ENCODE results near the gene CNTNAP4.

Gene CNTNAP4

DNA sequence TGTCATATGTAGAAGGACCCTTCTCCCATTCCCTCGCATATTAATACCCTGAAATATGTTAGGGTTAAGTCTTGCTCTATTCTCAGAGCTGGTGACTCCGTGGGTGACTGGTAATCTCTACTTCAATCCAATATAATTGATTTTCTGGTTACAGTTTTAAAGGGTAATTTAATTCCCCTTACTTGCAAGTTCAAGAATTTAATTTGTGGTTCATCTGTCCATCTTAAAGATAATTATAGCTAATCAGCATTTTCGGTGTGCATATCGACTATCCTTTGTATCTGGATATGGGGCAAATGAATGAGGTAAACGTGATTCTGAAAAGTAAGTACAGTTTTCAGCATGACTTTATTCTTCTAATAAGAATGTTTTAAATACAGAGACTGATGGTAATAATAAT lies 250.0 kb downstream of the CNTNAP4 start:
- DNase-seq: no peak
- in situ Hi-C loops (cut with HindIII; ENCODE audit: low pct_ligation_motif_present, low pct_unique_long_range_greater_than_20kb, low sequenced_read_pairs): no loop called here

DNA sequence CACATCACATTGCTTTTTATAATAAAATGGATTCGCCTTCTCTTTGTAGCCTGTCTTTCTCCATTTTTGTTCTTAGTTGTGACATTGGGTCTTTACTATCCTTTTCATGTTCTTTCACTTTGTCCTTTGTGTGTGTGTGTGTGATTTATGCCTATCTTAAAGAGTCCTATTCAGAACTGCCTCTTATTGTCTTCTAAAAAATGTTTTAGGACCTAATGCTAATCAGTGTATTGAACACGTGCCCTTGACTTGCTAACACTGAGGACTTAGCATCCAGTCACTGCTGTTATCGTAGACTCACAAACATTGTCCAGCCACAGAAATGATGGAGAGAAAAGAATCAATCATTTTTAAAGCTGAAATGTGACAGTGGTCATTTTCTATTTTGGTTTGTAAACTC lies 251.9 kb downstream of the CNTNAP4 start:
- no peak for DNase-seq
- in situ Hi-C loops (cut with HindIII; ENCODE audit: low pct_ligation_motif_present, low pct_unique_long_range_greater_than_20kb, low sequenced_read_pairs): no loop called here

DNA sequence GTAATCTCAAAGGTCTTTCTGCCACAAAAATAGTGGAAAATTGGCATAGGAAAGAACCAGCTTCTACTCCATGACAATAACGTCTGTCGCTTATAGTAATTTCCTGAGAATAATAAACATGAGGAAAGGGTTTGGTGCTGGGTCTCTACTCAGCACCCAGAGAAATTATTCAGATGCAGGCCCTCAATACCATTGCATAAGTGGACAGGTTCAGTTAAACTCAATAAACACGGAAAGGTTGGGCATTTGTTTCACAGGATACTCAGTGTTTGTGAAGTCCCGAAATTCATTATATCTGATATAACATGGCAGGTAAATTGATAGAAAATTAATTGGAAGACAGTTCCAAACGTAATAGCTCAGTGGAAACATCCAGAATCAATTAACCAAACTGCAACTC lies 254.0 kb downstream of the CNTNAP4 start:
- no peak for DNase-seq
- in situ Hi-C loops (cut with HindIII; ENCODE audit: low pct_ligation_motif_present, low pct_unique_long_range_greater_than_20kb, low sequenced_read_pairs): no loop called here

DNA sequence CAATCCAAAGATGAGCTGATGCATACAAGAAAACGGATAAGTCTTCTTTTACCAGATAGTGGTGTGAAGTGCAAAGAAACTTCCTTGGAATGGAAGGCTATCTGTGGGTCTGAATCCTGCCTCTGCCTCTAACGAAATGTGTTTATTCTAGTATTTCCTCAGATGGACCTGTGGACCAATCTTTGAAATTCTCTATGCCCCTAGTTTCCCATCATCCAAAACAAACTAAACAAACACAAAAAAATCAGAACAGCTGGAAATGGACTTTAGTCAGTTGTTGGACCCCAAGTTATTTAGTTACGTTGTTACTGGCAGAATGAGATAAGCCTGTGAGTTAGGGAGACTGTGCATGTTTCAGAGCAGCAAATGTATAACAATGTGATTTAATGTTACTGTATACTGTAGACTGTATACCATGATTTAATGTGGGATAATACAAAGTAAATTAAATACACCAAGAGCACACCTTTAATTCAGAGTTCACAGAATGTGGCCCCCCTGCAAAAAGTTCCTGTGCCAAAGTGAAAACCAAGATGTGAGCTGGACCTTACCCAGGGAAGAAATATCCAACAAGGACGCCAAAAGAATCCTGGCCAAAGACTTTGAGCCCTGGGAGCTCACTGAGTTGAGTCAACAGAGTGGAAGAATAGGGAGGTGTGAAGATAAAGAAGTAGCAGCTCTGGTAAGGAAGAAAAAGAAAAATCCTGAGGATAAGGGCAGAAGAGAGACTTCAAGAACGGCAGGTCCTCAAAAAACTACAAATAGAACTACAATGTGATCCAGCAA lies 255.2 kb downstream of the CNTNAP4 start:
- in situ Hi-C loops (cut with HindIII; ENCODE audit: low pct_ligation_motif_present, low pct_unique_long_range_greater_than_20kb, low sequenced_read_pairs): no loop called here
- DNase-seq: no peak

DNA sequence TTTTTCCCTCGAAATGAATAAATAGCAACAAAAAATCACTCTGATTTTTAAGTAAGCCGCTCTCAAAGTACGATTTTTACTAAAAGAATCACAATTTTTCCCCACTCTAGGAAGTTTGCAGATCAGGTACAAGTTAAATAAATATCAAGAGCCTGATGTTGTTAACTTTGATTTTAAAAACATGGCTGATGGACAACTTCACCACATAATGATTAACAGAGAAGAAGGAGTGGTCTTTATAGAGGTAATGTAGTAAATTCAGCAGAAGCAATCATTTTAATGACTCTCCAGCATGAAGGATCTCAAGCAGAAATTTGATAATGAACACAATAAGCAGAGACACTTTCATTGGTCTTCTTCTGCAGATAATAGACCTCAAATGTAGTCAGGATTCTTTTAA lies 262.4 kb downstream of the CNTNAP4 start:
- in situ Hi-C loops (cut with HindIII; ENCODE audit: low pct_ligation_motif_present, low pct_unique_long_range_greater_than_20kb, low sequenced_read_pairs): no loop called here
- no peak for DNase-seq

DNA sequence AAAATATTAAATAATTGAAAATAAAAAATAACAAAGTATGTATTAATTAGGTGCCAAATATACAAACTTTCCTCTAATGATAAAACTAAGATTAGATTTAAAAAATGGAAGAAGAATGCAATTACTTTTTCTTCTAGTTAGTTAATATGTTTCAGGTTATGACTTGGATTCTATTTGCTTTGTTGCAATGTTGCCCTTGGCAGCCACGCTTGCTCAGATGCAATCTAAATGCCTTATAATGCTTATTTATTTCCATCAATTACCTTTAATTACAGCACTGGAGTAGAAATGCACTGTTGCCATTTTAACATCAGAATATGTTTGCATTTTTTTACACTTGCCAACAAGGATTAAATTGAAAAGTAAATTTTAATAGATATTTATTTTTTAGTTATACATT lies 263.9 kb downstream of the CNTNAP4 start:
- in situ Hi-C loops (cut with HindIII; ENCODE audit: low pct_ligation_motif_present, low pct_unique_long_range_greater_than_20kb, low sequenced_read_pairs): no loop called here
- DNase-seq: no peak

DNA sequence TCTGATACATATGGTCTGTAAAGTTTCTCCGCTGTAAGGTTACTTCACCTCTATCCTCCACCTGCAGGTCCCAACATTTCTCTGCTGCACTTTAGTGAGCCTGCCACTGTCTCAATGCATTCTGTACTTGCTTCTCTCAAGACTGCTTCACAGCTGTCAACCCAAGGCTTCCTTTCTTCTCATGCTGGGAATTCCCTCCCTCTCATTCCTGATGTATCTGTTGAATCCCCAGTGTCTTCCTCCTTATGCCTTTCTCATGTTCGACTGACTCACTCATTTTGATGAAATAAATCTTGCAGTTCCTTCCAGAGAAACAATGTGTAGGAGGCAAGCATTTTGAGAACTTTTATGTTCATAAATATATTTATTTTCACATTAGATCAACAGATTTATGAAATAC lies 288.3 kb downstream of the CNTNAP4 start:
- in situ Hi-C loops (cut with HindIII; ENCODE audit: low pct_ligation_motif_present, low pct_unique_long_range_greater_than_20kb, low sequenced_read_pairs): no loop called here

DNA sequence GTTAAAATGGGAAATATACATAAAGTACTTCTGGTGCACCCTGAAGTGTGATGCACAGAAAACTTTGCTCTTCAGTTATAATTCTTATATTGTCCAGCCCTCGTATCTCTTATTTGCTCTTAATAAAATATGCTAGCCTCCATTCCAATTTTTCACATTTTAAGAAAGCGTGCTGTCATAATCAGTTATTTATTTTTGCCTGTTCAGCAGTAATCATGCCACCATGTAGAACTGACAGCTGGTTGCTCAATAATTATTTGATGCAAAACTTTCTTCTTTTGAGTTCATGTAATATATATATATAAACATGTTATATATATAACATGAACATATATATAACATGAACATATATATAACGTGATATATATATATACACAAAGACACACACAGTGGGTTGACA lies 294.6 kb downstream of the CNTNAP4 start:
- no peak for DNase-seq
- in situ Hi-C loops (cut with HindIII; ENCODE audit: low pct_ligation_motif_present, low pct_unique_long_range_greater_than_20kb, low sequenced_read_pairs): no loop called here

More for the DNA sequence above, 288.3 kb downstream of the CNTNAP4 start:
- no peak for DNase-seq

DNA sequence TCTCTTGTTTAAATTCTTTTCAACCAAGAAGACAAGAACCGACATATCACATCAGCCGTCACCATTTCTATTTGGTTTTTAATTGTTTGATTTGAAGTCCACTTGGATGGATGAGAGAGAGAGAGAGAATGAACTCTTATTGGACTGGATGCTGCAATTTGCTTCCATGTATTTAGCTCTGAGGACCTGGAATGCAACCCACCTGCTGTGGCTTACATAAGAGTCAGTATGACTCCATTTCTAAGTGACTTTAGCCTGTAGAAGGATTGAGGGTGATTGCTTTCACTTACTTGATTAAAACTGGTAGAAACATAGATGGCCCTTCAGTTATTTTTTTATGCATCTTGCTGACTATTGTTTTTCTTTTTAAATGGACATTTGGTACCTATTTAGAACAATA lies 296.1 kb downstream of the CNTNAP4 start:
- in situ Hi-C loops (cut with HindIII; ENCODE audit: low pct_ligation_motif_present, low pct_unique_long_range_greater_than_20kb, low sequenced_read_pairs): no loop called here

DNA sequence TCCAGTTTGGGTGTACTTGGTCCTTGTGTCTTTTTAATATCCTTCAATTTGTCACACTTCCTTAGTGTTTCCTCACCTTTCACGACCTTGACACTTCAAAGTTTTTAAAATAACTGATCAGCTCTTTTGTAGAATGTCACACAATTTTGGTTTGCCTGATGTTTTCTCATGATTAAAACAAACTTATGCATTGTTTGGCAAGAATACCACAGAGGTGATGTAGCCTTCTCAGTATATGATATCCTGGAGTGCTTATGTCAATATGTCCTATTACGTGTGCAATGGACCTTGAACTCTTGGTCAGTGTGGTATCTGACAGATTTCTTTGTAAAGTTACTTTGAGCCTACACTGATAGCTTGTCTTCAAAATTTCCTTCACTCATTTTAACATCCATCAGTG lies 297.4 kb downstream of the CNTNAP4 start:
- in situ Hi-C loops (cut with HindIII; ENCODE audit: low pct_ligation_motif_present, low pct_unique_long_range_greater_than_20kb, low sequenced_read_pairs): no loop called here
- no peak for DNase-seq

More for the DNA sequence above, 296.1 kb downstream of the CNTNAP4 start:
- DNase-seq: no peak

DNA sequence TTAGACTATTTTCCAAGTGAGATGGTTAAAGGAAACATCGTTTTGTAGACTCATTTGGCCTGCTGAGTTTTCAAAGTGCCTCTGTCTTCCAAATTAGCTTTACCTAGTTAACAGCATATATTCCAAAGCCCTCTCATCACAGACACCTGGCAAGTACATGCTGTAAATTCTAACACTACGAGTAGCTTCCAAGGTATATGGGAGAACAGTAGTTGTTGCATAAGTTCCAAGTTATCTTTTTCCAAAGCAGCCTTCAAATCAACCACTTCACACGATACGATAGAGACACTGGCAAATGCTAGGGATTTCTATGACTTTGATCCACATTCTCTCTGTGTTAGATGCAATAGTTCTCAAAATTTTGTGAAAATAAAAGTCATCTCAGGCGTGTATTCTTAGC lies 299.3 kb downstream of the CNTNAP4 start:
- in situ Hi-C loops (cut with HindIII; ENCODE audit: low pct_ligation_motif_present, low pct_unique_long_range_greater_than_20kb, low sequenced_read_pairs): no loop called here
- no peak for DNase-seq

DNA sequence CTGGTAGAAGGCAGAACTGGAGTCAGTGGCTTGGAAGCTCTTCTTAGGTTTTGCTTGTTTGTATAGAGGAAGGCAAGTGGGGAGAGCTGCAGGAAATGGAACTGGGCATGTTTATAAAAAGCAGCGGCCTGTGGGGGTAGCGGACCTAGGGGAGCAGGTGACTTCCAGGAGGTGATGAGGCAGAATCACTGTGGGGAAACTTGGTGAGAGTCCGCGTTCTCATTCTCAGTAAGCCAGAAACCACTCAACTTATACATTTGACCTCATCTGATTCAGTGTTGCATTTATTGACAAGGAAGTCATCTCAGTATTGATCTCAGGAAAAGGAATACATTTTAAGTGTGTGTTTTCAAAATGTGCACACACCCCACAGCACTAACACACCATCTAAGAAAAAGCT lies 299.8 kb downstream of the CNTNAP4 start:
- in situ Hi-C loops (cut with HindIII; ENCODE audit: low pct_ligation_motif_present, low pct_unique_long_range_greater_than_20kb, low sequenced_read_pairs): no loop called here
- no peak for DNase-seq

DNA sequence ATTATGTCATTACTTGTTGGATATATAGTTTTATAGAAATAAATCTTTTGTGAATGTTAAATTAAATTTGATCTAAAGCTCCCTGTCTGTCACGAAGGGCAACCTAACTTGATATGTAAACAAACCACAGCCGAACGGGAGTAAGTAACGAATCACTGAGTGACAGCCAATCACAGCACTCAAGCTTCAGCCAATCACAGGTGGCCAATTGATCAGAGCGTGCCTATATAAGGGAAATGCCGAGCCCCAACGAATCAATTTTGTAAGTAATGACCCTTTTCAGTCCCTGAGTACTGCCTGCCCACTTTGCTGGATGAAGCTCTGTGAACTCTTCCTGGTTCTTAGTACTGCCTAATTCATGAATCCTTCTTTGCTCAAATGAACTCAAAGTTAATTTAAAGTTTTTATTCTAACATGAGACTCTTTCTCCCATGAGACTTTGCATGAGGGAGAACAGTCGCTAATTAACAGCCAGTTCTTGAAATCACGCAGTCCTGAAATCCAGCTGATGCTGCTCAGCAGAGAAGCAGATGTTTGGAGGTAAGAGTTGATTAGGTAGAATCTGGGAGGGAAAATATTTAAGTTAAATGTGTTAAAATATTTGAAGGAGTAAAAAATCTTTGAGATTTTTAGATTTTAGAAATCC lies 302.2 kb downstream of the CNTNAP4 start:
- in situ Hi-C loops (cut with HindIII; ENCODE audit: low pct_ligation_motif_present, low pct_unique_long_range_greater_than_20kb, low sequenced_read_pairs): no loop called here
- DNase-seq: no peak

DNA sequence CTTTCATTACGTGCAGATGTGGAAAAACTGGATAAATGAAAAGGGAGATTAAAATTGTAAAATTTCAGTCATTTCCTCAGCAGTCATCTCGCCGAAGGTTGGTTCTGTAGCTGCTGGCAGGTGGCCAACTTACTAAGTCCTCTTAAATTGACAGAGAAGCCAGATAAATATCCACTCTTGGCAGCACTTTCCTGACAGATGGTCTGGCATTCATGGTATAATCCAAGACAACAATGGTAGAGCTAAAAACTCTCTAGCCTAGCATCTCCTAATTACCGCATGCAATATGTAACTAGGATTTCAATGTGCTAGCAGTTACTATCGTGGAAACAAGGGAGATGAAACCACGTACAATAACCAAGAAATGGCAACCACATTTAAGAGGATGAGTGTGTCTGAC lies 306.3 kb downstream of the CNTNAP4 start:
- in situ Hi-C loops (cut with HindIII; ENCODE audit: low pct_ligation_motif_present, low pct_unique_long_range_greater_than_20kb, low sequenced_read_pairs): no loop called here
- DNase-seq: no peak

DNA sequence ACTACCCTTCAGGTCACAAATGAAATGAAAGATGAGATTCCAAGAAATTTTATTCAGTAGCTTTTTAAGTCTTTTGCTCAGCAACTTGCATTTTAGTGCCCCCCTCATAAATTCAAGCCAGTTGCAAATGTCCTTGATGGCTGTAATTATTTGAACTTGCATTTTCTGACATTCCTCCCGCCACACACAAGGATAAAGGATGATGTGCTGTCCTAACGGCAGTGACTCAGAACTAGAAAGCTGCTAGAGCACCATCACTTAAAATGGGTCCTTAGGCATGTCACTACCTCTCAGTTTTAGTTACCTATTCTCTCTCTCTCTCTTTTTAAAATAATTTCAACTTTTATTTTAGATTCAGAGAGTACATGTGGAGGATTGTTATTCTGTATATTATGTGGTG lies 306.7 kb downstream of the CNTNAP4 start:
- DNase-seq: no peak
- in situ Hi-C loops (cut with HindIII; ENCODE audit: low pct_ligation_motif_present, low pct_unique_long_range_greater_than_20kb, low sequenced_read_pairs): no loop called here

DNA sequence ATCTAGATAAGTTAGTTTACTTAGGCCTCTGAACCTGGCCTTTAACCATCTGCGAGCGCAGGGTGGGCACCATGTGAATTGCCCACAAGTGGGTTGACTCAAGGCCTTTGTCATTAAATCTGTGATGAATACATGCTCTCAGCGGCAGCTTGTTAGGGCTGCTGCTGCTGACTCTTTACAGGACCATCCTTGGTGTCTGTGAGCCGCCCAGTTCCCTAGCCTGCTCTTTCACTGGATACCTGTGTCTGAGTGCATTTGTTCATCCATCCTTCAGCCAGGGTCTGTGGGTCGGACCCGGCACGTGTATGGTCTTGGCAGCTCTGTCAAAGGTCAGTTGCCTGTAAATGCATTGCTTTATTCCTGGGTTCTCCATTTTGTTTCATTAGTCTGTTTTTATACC lies 321.3 kb downstream of the CNTNAP4 start:
- no peak for DNase-seq
- in situ Hi-C loops (cut with HindIII; ENCODE audit: low pct_ligation_motif_present, low pct_unique_long_range_greater_than_20kb, low sequenced_read_pairs): no loop called here

DNA sequence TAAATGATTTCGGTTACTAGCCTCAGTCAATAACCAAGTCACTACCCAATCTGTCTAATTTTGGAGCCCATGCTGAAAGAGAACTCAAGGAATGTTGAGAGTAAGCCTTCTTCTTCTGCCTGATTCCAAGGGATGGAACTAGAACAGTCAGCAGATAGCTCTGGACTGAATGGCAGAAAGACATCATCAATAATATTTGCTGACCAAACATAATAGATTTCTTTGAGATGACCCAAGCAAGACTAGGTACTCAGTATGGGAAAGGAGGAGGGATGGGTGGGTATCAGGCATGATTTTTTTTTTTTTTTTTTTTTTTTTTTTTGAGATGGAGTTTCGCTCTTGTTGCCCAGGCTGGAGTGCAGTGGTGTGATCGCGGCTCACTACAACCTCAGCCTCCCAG lies 330.1 kb downstream of the CNTNAP4 start:
- in situ Hi-C loops (cut with HindIII; ENCODE audit: low pct_ligation_motif_present, low pct_unique_long_range_greater_than_20kb, low sequenced_read_pairs): no loop called here
- DNase-seq: no peak
